ENCODE results near the gene TTC19.

The TTC19 gene

DNA sequence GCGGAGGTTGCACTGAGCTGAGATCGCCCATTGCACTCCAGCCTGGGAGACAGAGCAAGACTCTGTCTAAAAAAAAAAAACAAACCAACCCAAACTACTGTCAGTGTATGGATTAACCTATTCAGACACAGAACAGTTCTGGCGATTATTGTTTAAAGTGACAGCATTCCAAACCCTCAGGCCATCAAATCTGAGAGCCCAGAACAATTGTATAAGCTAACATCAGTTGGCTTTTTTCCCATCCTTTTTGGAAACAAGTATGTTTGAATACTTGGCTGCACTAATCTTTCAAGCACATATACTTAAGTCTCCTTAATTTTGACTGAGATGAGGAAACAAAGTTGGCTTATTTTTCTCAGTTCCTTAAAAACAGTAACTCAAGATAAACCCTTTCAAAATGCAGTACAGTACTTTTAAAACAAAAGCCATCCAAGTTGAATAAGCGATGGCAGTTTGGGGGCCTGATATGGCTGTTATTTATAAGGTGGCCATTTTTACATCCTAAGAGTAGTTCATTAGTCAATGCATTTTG, 1.5 kb upstream of the TTC19 start (continued):
- TF ChIP-seq, protein P1, sequence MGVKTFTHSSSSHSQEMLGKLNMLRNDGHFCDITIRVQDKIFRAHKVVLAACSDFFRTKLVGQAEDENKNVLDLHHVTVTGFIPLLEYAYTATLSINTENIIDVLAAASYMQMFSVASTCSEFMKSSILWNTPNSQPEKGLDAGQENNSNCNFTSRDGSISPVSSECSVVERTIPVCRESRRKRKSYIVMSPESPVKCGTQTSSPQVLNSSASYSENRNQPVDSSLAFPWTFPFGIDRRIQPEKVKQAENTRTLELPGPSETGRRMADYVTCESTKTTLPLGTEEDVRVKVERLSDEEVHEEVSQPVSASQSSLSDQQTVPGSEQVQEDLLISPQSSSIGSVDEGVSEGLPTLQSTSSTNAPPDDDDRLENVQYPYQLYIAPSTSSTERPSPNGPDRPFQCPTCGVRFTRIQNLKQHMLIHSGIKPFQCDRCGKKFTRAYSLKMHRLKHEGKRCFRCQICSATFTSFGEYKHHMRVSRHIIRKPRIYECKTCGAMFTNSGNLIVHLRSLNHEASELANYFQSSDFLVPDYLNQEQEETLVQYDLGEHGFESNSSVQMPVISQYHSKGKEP (tag by site-specific recombination; IDR thresholded peaks at IDR 0.05): no peak
- TF ChIP-seq GLIS1 (tag by site-specific recombination; IDR thresholded peaks at IDR 0.05): no peak
- TF ChIP-seq ZNF670 (tag by site-specific recombination; IDR thresholded peaks at IDR 0.05; ENCODE audit: low read depth): no peak
- no peak for TF ChIP-seq ZNF394 (tag by site-specific recombination; IDR thresholded peaks at IDR 0.05; ENCODE audit: borderline replicate concordance)
- TF ChIP-seq ZNF629 (tag by site-specific recombination; IDR thresholded peaks at IDR 0.05): no peak
- TF ChIP-seq GFI1B (tag by site-specific recombination; IDR thresholded peaks at IDR 0.05): no peak
- TF ChIP-seq ZNF157 (tag by site-specific recombination; IDR thresholded peaks at IDR 0.05): no peak
- TF ChIP-seq SP2 (tag by site-specific recombination; IDR thresholded peaks at IDR 0.05): no peak
- TF ChIP-seq ZNF571 (tag by site-specific recombination; IDR thresholded peaks at IDR 0.05): no peak

DNA sequence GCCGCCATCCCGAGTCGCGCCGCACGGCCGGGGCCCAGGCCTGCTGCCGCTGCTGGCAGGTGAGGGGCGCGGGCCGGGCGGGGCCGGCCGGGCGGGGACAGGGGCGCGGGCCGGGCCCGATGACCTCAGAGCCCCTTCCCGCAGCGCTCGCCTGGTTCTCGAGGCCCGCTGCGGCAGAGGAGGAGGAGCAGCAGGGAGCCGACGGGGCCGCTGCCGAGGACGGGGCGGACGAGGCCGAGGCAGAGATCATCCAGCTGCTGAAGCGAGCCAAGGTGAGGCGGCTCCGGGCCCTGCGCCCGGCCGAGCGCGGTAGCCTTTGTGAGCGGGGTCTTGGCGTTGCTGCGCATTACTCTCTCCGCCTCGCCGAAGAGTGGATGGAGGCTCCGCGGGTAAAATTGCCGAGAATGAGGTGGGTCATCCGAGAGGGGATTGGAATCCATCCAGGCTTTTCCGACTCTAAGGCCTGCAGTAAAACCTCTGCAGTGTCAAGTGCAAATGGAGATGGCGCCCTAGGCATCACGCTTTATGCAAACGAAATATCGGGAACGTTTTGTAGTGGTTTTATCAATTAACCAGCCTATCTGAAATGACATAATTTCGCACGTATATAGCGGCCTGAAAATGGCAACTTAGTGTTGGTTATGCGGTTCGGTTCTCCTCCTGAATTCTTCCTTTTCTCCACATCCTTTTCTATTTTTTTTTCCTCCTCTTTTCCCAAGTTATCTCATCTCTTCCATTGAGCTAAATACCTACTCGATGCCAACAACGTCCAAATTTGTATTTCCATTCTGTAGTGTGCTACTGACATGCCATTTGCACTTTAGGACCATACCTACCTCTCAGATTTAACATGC, 577 bp downstream of the TTC19 start:
- H3K27ac ChIP-seq (ENCODE audit: extremely low read depth, low read depth, low read length): peak overlapping the region; percentile 97
- no peaks in the 10 kb centered on the region for H3K4me1 ChIP-seq (ENCODE audit: control insufficient read depth, insufficient read depth, low read length)
- POLR2A ChIA-PET: interaction anchor here (0.5 to 2.8 kb wide), 19 partner anchors 9 to 352 kb away, joined by 3 to 33 read pairs (median 4); partner anchors contain the start of genes ADORA2B, NCOR1 and PIGL
- H3K9me3 ChIP-seq (ENCODE audit: control insufficient read depth, insufficient read depth, low read depth, low read length): no peaks in the 10 kb centered on the region
- peak overlapping the region; percentile 89 for H3K4me3 ChIP-seq (ENCODE audit: low read depth, low read length)
- H3K36me3 ChIP-seq (ENCODE audit: control insufficient read depth in 2 of 2, insufficient read depth in 1 of 2, low read length in 2 of 2): peaks cover 42 to 54% of the 10 kb centered on the region in 2 experiments
- CTCF ChIA-PET: interaction anchor here (0.7 to 4.2 kb wide), 5 partner anchors 7 to 172 kb away, joined by 3 to 36 read pairs (median 4); partner anchors contain the start of gene ADORA2B
- TF ChIP-seq KLF7 (tag by site-specific recombination; IDR thresholded peaks at IDR 0.05; ENCODE audit: borderline replicate concordance): 0 out of 2 replicates have a peak, but pooled peaks have one; percentile 21
- 0 out of 2 replicates have a peak, but pooled peaks have one; percentile 10 for TF ChIP-seq ZNF629 (tag by site-specific recombination; IDR thresholded peaks at IDR 0.05)
- TF ChIP-seq KLF8 (tag by site-specific recombination; IDR thresholded peaks at IDR 0.05): peak; percentile 79; the same call in 1 of the 2 replicates
- TF ChIP-seq, protein P2, sequence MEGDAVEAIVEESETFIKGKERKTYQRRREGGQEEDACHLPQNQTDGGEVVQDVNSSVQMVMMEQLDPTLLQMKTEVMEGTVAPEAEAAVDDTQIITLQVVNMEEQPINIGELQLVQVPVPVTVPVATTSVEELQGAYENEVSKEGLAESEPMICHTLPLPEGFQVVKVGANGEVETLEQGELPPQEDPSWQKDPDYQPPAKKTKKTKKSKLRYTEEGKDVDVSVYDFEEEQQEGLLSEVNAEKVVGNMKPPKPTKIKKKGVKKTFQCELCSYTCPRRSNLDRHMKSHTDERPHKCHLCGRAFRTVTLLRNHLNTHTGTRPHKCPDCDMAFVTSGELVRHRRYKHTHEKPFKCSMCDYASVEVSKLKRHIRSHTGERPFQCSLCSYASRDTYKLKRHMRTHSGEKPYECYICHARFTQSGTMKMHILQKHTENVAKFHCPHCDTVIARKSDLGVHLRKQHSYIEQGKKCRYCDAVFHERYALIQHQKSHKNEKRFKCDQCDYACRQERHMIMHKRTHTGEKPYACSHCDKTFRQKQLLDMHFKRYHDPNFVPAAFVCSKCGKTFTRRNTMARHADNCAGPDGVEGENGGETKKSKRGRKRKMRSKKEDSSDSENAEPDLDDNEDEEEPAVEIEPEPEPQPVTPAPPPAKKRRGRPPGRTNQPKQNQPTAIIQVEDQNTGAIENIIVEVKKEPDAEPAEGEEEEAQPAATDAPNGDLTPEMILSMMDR (tag by site-specific recombination; IDR thresholded peaks at IDR 0.05): no peak
- TF ChIP-seq ZNF335 (tag by site-specific recombination; conservative IDR thresholded peaks at IDR 0.05): 0 out of 2 replicates have a peak, but pooled peaks have one; percentile 22
- 0 out of 2 replicates have a peak, but pooled peaks have one; percentile 11 for TF ChIP-seq ZNF600 (tag by site-specific recombination; IDR thresholded peaks at IDR 0.05)
- TF ChIP-seq, protein P3, sequence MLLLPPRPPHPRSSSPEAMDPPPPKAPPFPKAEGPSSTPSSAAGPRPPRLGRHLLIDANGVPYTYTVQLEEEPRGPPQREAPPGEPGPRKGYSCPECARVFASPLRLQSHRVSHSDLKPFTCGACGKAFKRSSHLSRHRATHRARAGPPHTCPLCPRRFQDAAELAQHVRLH (tag by site-specific recombination; IDR thresholded peaks at IDR 0.05): 0 out of 2 replicates have a peak, but pooled peaks have one; percentile 5
- TF ChIP-seq ZBTB17 (tag by site-specific recombination; IDR thresholded peaks at IDR 0.05): peak; percentile 89
- TF ChIP-seq ZBTB7A (tag by site-specific recombination; IDR thresholded peaks at IDR 0.05; ENCODE audit: low read depth): no peak
- peak; percentile 33; the same call in 1 of the 2 replicates for TF ChIP-seq ZEB2 (tag by site-specific recombination; IDR thresholded peaks at IDR 0.05)
- TF ChIP-seq ZNF830 (tag by site-specific recombination; IDR thresholded peaks at IDR 0.05; ENCODE audit: low read depth): no peak
- no peak for TF ChIP-seq SCRT1 (tag by site-specific recombination; IDR thresholded peaks at IDR 0.05; ENCODE audit: borderline replicate concordance)
- TF ChIP-seq, protein P4, sequence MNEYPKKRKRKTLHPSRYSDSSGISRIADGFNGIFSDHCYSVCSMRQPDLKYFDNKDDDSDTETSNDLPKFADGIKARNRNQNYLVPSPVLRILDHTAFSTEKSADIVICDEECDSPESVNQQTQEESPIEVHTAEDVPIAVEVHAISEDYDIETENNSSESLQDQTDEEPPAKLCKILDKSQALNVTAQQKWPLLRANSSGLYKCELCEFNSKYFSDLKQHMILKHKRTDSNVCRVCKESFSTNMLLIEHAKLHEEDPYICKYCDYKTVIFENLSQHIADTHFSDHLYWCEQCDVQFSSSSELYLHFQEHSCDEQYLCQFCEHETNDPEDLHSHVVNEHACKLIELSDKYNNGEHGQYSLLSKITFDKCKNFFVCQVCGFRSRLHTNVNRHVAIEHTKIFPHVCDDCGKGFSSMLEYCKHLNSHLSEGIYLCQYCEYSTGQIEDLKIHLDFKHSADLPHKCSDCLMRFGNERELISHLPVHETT (tag by site-specific recombination; IDR thresholded peaks at IDR 0.05): peak; percentile 38; the same call in 1 of the 2 replicates
- TF ChIP-seq ZNF777 (tag by site-specific recombination; IDR thresholded peaks at IDR 0.05; ENCODE audit: borderline replicate concordance): peak; percentile 63; the same call in 1 of the 2 replicates
- TF ChIP-seq, protein P5, sequence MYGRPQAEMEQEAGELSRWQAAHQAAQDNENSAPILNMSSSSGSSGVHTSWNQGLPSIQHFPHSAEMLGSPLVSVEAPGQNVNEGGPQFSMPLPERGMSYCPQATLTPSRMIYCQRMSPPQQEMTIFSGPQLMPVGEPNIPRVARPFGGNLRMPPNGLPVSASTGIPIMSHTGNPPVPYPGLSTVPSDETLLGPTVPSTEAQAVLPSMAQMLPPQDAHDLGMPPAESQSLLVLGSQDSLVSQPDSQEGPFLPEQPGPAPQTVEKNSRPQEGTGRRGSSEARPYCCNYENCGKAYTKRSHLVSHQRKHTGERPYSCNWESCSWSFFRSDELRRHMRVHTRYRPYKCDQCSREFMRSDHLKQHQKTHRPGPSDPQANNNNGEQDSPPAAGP (tag by site-specific recombination; IDR thresholded peaks at IDR 0.05): peak; percentile 65; the same call in 1 of the 2 replicates
- no peak for TF ChIP-seq ZNF214 (tag by site-specific recombination; IDR thresholded peaks at IDR 0.05; ENCODE audit: borderline replicate concordance)
- peak; percentile 62 for TF ChIP-seq ZNF366 (tag by site-specific recombination; conservative IDR thresholded peaks at IDR 0.05)
- 0 out of 2 replicates have a peak, but pooled peaks have one; percentile 2 for TF ChIP-seq ZNF146 (tag by site-specific recombination; IDR thresholded peaks at IDR 0.05)
- TF ChIP-seq ZXDB (tag by site-specific recombination; IDR thresholded peaks at IDR 0.05): 0 out of 2 replicates have a peak, but pooled peaks have one; percentile 7
- TF ChIP-seq KLF1 (tag by site-specific recombination; IDR thresholded peaks at IDR 0.05): peak; percentile 10; the same call in 1 of the 2 replicates
